ENCODE results near the gene DCDC2C.

GRCh38 chr2:3741396-3741795, 38.0 kb downstream of the DCDC2C start:
- no peak for TF ChIP-seq CTCF (IDR thresholded peaks at IDR 0.05)
- TF ChIP-seq POLR2A (IDR thresholded peaks at IDR 0.05): no peak
- no peak for TF ChIP-seq POLR2AphosphoS5 (IDR thresholded peaks at IDR 0.05)
- no peak for TF ChIP-seq EP300 (IDR thresholded peaks at IDR 0.05)
